Measurements from ENCODE around the gene AEBP1.

GRCh38 chr7:44066494-44067063, 37.6 kb upstream of the AEBP1 start:
- TF ChIP-seq ARID2 (IDR thresholded peaks at IDR 0.05): no peak
- no peak for TF ChIP-seq KDM1A (IDR thresholded peaks at IDR 0.05)
- TF ChIP-seq ZNF143 (CRISPR knock-in tag; IDR thresholded peaks at IDR 0.05): no peak
- no peak for TF ChIP-seq ZNF277 (CRISPR knock-in tag; IDR thresholded peaks at IDR 0.05; ENCODE audit: borderline replicate concordance)
- TF ChIP-seq GTF2F1 (IDR thresholded peaks at IDR 0.05; ENCODE audit: low read depth, low read length): no peak
- no peak for TF ChIP-seq ETS2 (tag; IDR thresholded peaks at IDR 0.05; ENCODE audit: borderline replicate concordance, poor library complexity, severe bottlenecking)
- no peak for TF ChIP-seq C11orf30 (IDR thresholded peaks at IDR 0.05; ENCODE audit: low read depth)
- TF ChIP-seq CBX1 (IDR thresholded peaks at IDR 0.05; ENCODE audit: low read depth): no peak
- TF ChIP-seq, protein P1, sequence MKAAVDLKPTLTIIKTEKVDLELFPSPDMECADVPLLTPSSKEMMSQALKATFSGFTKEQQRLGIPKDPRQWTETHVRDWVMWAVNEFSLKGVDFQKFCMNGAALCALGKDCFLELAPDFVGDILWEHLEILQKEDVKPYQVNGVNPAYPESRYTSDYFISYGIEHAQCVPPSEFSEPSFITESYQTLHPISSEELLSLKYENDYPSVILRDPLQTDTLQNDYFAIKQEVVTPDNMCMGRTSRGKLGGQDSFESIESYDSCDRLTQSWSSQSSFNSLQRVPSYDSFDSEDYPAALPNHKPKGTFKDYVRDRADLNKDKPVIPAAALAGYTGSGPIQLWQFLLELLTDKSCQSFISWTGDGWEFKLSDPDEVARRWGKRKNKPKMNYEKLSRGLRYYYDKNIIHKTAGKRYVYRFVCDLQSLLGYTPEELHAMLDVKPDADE (conservative IDR thresholded peaks at IDR 0.05; ENCODE audit: control insufficient read depth, low read depth, low read length): no peak
- peak; percentile 28 for TF ChIP-seq POLR2A (conservative IDR thresholded peaks at IDR 0.05)
- no peak for TF ChIP-seq SETDB1 (IDR thresholded peaks at IDR 0.05; ENCODE audit: low read length)
